Measurements from ENCODE around the gene XIRP1.

DNA sequence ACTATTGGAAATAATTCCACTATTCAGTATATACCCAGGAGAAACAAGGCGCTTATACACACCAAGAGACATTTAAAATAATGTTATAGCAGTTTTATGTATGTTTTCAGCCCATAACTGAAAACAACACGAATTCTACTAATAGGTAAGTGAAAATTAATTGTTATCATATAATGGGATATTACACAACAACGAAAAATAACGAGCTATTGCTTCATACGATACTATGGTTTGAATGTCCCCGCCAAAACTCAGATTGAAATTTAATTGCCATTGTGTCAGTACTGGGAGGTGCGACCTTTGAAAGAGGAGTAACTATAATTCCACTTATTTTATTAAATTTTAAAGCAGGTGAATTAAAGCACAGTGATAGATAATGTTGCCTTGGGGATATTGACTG, 35.0 kb downstream of the XIRP1 start:
- TF ChIP-seq, protein P1, sequence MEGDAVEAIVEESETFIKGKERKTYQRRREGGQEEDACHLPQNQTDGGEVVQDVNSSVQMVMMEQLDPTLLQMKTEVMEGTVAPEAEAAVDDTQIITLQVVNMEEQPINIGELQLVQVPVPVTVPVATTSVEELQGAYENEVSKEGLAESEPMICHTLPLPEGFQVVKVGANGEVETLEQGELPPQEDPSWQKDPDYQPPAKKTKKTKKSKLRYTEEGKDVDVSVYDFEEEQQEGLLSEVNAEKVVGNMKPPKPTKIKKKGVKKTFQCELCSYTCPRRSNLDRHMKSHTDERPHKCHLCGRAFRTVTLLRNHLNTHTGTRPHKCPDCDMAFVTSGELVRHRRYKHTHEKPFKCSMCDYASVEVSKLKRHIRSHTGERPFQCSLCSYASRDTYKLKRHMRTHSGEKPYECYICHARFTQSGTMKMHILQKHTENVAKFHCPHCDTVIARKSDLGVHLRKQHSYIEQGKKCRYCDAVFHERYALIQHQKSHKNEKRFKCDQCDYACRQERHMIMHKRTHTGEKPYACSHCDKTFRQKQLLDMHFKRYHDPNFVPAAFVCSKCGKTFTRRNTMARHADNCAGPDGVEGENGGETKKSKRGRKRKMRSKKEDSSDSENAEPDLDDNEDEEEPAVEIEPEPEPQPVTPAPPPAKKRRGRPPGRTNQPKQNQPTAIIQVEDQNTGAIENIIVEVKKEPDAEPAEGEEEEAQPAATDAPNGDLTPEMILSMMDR (IDR thresholded peaks at IDR 0.05), result no peak
- TF ChIP-seq POLR2A (IDR thresholded peaks at IDR 0.05), result no peak

Data from Peyer's patch (tissue), 4 donors.